ENCODE results near the gene TUBA1B. TPM values are rescaled to one million over a fixed set of nuclear protein-coding genes. Genes with fewer than 3 reads are reported as not detected.

The TUBA1B gene
- total and polyA plus RNA-seq, 2 of the 13 experiments (the other 11 are each of a cell fraction or from before 2014, with no cell fraction given) = 1,275 to 1,353 TPM

DNA sequence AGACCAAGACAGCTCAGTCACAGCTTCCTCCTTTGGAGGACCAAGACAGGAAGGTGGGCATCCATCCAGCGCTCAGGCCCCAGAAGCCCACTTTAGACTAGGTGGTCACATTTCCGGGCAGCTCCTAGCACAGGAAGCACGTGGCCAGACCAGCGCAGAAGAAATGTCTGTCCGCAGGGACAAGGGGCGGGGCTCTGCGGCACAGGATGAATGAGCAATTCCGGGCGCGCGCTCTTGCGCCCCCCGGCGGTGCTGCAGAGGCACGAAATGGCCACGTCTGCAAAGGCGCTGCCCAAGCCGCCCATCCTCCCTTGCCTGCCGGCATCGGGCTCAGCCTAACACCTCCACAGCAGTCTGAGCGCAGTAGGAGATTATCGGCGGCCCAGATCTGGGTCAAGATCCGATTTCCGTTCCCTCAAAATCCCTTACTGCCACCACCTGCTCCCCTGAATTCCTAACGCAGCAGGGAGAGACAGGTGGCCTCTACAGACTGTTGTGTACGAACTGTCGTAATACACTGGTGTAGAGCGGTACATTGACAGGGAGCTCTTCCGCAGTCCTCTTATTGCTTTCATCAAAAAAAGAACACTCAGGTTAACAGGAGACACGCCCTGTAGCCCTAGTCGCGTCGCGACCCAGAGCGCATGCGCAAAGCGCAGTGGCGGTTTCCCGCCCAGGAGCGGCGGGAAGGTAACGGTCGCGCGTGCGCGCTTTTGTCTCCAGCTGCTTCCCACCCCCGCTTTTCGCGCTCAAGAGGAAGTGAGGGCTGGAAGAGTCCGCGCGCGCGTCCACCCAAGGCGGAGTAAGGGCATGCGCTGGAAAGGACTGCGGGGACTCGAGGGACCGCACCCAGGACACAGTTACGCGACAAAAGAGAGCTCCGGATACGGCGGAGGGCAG, 794 bp downstream of the TUBA1B start (continued):
- TF ChIP-seq, protein P1, sequence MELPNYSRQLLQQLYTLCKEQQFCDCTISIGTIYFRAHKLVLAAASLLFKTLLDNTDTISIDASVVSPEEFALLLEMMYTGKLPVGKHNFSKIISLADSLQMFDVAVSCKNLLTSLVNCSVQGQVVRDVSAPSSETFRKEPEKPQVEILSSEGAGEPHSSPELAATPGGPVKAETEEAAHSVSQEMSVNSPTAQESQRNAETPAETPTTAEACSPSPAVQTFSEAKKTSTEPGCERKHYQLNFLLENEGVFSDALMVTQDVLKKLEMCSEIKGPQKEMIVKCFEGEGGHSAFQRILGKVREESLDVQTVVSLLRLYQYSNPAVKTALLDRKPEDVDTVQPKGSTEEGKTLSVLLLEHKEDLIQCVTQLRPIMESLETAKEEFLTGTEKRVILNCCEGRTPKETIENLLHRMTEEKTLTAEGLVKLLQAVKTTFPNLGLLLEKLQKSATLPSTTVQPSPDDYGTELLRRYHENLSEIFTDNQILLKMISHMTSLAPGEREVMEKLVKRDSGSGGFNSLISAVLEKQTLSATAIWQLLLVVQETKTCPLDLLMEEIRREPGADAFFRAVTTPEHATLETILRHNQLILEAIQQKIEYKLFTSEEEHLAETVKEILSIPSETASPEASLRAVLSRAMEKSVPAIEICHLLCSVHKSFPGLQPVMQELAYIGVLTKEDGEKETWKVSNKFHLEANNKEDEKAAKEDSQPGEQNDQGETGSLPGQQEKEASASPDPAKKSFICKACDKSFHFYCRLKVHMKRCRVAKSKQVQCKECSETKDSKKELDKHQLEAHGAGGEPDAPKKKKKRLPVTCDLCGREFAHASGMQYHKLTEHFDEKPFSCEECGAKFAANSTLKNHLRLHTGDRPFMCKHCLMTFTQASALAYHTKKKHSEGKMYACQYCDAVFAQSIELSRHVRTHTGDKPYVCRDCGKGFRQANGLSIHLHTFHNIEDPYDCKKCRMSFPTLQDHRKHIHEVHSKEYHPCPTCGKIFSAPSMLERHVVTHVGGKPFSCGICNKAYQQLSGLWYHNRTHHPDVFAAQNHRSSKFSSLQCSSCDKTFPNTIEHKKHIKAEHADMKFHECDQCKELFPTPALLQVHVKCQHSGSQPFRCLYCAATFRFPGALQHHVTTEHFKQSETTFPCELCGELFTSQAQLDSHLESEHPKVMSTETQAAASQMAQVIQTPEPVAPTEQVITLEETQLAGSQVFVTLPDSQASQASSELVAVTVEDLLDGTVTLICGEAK (IDR thresholded peaks at IDR 0.05) = no peak
- TF ChIP-seq, protein P1 (CRISPR knock-in tag; IDR thresholded peaks at IDR 0.05) = no peak; the same call in 1 of the 2 replicates
- TF ChIP-seq ZNF207 (IDR thresholded peaks at IDR 0.05; ENCODE audit: borderline replicate concordance) (no peak), ZNF296 (CRISPR knock-in tag; conservative IDR thresholded peaks at IDR 0.05) (no peak; the same call in 1 of the 2 replicates), MEIS2 (CRISPR knock-in tag; IDR thresholded peaks at IDR 0.05) (peak; percentile 82), NR3C1 (CRISPR knock-in tag; IDR thresholded peaks at IDR 0.05) (no peak), TCF7 (IDR thresholded peaks at IDR 0.05; ENCODE audit: low read depth) (no peak), SMYD3 (CRISPR knock-in tag; IDR thresholded peaks at IDR 0.05) (peak; percentile 97), ZNF570 (CRISPR knock-in tag; IDR thresholded peaks at IDR 0.05; ENCODE audit: borderline replicate concordance) (0 out of 2 replicates have a peak, but pooled peaks have one; percentile 54), ZBTB42 (CRISPR knock-in tag; IDR thresholded peaks at IDR 0.05) (peak; percentile 94; the same call in 1 of the 2 replicates), ISX (CRISPR knock-in tag; conservative IDR thresholded peaks at IDR 0.05) (0 out of 2 replicates have a peak, but pooled peaks have one; percentile 5)
- TF ChIP-seq, protein P2, sequence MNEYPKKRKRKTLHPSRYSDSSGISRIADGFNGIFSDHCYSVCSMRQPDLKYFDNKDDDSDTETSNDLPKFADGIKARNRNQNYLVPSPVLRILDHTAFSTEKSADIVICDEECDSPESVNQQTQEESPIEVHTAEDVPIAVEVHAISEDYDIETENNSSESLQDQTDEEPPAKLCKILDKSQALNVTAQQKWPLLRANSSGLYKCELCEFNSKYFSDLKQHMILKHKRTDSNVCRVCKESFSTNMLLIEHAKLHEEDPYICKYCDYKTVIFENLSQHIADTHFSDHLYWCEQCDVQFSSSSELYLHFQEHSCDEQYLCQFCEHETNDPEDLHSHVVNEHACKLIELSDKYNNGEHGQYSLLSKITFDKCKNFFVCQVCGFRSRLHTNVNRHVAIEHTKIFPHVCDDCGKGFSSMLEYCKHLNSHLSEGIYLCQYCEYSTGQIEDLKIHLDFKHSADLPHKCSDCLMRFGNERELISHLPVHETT (CRISPR knock-in tag; conservative IDR thresholded peaks at IDR 0.05) = peak; percentile 13; the same call in 1 of the 2 replicates
- TF ChIP-seq, protein P3, sequence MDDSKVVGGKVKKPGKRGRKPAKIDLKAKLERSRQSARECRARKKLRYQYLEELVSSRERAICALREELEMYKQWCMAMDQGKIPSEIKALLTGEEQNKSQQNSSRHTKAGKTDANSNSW (CRISPR knock-in tag; IDR thresholded peaks at IDR 0.05; ENCODE audit: borderline replicate concordance) = peak; percentile 36; the same call in 1 of the 2 replicates
- TF ChIP-seq, protein P4, sequence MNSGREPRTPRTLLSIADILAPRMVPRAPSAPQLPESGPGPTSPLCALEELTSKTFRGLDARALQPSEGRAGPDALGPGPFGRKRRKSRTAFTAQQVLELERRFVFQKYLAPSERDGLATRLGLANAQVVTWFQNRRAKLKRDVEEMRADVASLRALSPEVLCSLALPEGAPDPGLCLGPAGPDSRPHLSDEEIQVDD (CRISPR knock-in tag; IDR thresholded peaks at IDR 0.05; ENCODE audit: borderline replicate concordance) = no peak
- TF ChIP-seq, protein P5, sequence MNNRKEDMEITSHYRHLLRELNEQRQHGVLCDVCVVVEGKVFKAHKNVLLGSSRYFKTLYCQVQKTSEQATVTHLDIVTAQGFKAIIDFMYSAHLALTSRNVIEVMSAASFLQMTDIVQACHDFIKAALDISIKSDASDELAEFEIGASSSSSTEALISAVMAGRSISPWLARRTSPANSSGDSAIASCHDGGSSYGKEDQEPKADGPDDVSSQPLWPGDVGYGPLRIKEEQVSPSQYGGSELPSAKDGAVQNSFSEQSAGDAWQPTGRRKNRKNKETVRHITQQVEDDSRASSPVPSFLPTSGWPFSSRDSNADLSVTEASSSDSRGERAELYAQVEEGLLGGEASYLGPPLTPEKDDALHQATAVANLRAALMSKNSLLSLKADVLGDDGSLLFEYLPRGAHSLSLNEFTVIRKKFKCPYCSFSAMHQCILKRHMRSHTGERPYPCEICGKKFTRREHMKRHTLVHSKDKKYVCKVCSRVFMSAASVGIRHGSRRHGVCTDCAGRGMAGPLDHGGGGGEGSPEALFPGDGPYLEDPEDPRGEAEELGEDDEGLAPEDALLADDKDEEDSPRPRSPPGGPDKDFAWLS (CRISPR knock-in tag; IDR thresholded peaks at IDR 0.05; ENCODE audit: borderline replicate concordance) = no peak
